NB4 (cell line): Measurements from ENCODE around the gene ATF7IP2.

Source experiments
- DNase-seq: peaks from one replicate; pipeline ENCODE4 v3.0.0; 2010; ENCODE audit warnings: low read depth
- H3K4me3 ChIP-seq: one replicate; pipeline ENCODE4 v1.5.1; 2011; ENCODE audit warnings: mild to moderate bottlenecking, low read depth, low read length, moderate library complexity
- CTCF ChIP-seq: IDR thresholded peaks from one replicate; pipeline ENCODE4 v1.5.1; 2012; ENCODE audit warnings: low read depth, low read length
- MAX ChIP-seq: IDR thresholded peaks from 2 replicates; pipeline ENCODE4 v1.6.1; 2011; ENCODE audit warnings: low read depth, low read length
- MYC ChIP-seq: IDR thresholded peaks from 2 replicates; pipeline ENCODE4 v1.6.1; 2011; ENCODE audit warnings: low read depth, low read length
- POLR2A ChIP-seq: IDR thresholded peaks from 2 replicates; pipeline ENCODE4 v1.6.1; 2011; ENCODE audit warnings: mild to moderate bottlenecking; ENCODE audit not compliant: insufficient read length; ENCODE audit errors: extremely low read depth

The ATF7IP2 gene

GRCh38 chr16:10514369-10515055 is 128.7 kb downstream of the ATF7IP2 start:
- H3K4me3 ChIP-seq, result no peak overlapping the region
- TF ChIP-seq CTCF, result peak; percentile 47
- no peak for TF ChIP-seq MAX
- peak; percentile 64 for DNase-seq

GRCh38 chr16:10517868-10518267 is 132.0 kb downstream of the ATF7IP2 start:
- TF ChIP-seq CTCF (no peak), MYC (no peak), MAX (no peak), POLR2A (no peak)
- DNase-seq, result no peak
- no peak overlapping the region for H3K4me3 ChIP-seq

- no peak for TF ChIP-seq MAX
- no peak for TF ChIP-seq POLR2A
- no peak for TF ChIP-seq CTCF
- no peak for TF ChIP-seq MYC
- no peak for DNase-seq
- no peak overlapping the region for H3K4me3 ChIP-seq
Measured at GRCh38 chr16:10518479-10519041, 132.7 kb downstream of the ATF7IP2 start.

- TF ChIP-seq MAX, result no peak
- no peak overlapping the region for H3K4me3 ChIP-seq
- DNase-seq, result no peak
Measured at GRCh38 chr16:10519297-10519696, 133.4 kb downstream of the ATF7IP2 start.

GRCh38 chr16:10519929-10520868 is 134.3 kb downstream of the ATF7IP2 start:
- TF ChIP-seq POLR2A (no peak), MYC (no peak), CTCF (no peak), MAX (no peak)
- H3K4me3 ChIP-seq, result no peak overlapping the region
- DNase-seq, result no peak
